BLaER1 treated with 17β-estradiol and CSF1 and Interleukin-3, amounts not matched to agents 10 nM and 100 nM (cell line): ENCODE measurements around the gene SNX14.

ENCODE experiments used
- H3K27ac ChIP-seq, 11 experiments: shearing (Covaris generic); formaldehyde crosslinking; 2 replicates each; pipeline ENCODE4 v1.8.1; 2022
- H3K27me3 ChIP-seq, 11 experiments: shearing (Covaris generic); formaldehyde crosslinking; 2 replicates each; pipeline ENCODE4 v1.8.1; 2022
- H3K36me3 ChIP-seq, 11 experiments: shearing (Covaris generic); formaldehyde crosslinking; 2 replicates each; pipeline ENCODE4 v1.8.1; 2022
- H3K4me1 ChIP-seq, 10 experiments: shearing (Covaris generic); formaldehyde crosslinking; 2 replicates each; pipeline ENCODE4 v1.8.1; 2022
- H3K4me2 ChIP-seq, 11 experiments: shearing (Covaris generic); formaldehyde crosslinking; 2 replicates each; pipeline ENCODE4 v1.8.1; 2022
- H3K4me3 ChIP-seq, 10 experiments: shearing (Covaris generic); formaldehyde crosslinking; 2 replicates each; pipeline ENCODE4 v1.8.1; 2022
- H3K9ac ChIP-seq, 11 experiments: shearing (Covaris generic); formaldehyde crosslinking; 2 replicates each; pipeline ENCODE4 v1.8.1; 2022
- H3K9me3 ChIP-seq, 11 experiments: shearing (Covaris generic); formaldehyde crosslinking; replicated peaks in 1 of 11; 2 replicates each; pipeline ENCODE4 v1.8.1; 2022
- H4K20me1 ChIP-seq, 11 experiments: shearing (Covaris generic); formaldehyde crosslinking; 2 replicates each; pipeline ENCODE4 v1.8.1; 2022
- Cebpa-rat ChIP-seq, 11 experiments: shearing (Covaris generic); IDR thresholded peaks; 2 replicates each; pipeline ENCODE4 v1.8.1; 2022

Gene SNX14, protein sequence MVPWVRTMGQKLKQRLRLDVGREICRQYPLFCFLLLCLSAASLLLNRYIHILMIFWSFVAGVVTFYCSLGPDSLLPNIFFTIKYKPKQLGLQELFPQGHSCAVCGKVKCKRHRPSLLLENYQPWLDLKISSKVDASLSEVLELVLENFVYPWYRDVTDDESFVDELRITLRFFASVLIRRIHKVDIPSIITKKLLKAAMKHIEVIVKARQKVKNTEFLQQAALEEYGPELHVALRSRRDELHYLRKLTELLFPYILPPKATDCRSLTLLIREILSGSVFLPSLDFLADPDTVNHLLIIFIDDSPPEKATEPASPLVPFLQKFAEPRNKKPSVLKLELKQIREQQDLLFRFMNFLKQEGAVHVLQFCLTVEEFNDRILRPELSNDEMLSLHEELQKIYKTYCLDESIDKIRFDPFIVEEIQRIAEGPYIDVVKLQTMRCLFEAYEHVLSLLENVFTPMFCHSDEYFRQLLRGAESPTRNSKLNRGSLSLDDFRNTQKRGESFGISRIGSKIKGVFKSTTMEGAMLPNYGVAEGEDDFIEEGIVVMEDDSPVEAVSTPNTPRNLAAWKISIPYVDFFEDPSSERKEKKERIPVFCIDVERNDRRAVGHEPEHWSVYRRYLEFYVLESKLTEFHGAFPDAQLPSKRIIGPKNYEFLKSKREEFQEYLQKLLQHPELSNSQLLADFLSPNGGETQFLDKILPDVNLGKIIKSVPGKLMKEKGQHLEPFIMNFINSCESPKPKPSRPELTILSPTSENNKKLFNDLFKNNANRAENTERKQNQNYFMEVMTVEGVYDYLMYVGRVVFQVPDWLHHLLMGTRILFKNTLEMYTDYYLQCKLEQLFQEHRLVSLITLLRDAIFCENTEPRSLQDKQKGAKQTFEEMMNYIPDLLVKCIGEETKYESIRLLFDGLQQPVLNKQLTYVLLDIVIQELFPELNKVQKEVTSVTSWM

GRCh38 chr6:85593438-85594196 is at the start of gene SNX14:
Gene SNX14 (minus strand): TSS chr6:85593858. CDS start chr6:85593718, 140 bp downstream.
- H3K4me3 ChIP-seq: peak within 1 kb of the TSS; percentile 65 to 79 (median 76)
- no peak for TF ChIP-seq Cebpa-rat (IDR thresholded peaks at IDR 0.05)
- no peaks in the 10 kb centered on the region for H4K20me1 ChIP-seq
- H3K9ac ChIP-seq: peak within 1 kb of the TSS; percentile 83 to 88 (median 85)
- H3K27me3 ChIP-seq: no peaks in the 10 kb centered on the region
- peaks cover 0 to 19% (median 7%) of the 10 kb centered on the region in 11 experiments; a peak in 9 of 22 replicates for H3K36me3 ChIP-seq
- H3K4me1 ChIP-seq: peaks cover 0 to 30% (median 7%) of the 10 kb centered on the region in 10 experiments; a peak in 10 of 20 replicates
- H3K4me2 ChIP-seq: peak within 1 kb of the TSS; percentile 64 to 81 (median 76)
- H3K9me3 ChIP-seq: peaks cover 0 to 34% (median 23%) of the 10 kb centered on the region in 11 experiments; a peak in 18 of 22 replicates
- H3K27ac ChIP-seq: peak within 1 kb of the TSS; percentile 79 to 90 (median 84)

- Histone ChIP-seq H3K4me2 (peak within 1 kb of the TSS in 9 of 11 experiments; percentile 37 to 82 (median 79); a peak in 14 of 22 replicates), H3K9me3 (peaks cover 0 to 4% (median 0%) of the 10 kb centered on the region in 11 experiments; a peak in 1 of 22 replicates), H3K27me3 (no peaks in the 10 kb centered on the region), H3K4me3 (peak within 1 kb of the TSS; percentile 79 to 98 (median 88)), H3K4me1 (peaks cover 23 to 43% (median 25%) of the 10 kb centered on the region in 10 experiments), H4K20me1 (peaks cover 37 to 45% (median 42%) of the 10 kb centered on the region in 11 experiments; a peak in 21 of 22 replicates), H3K36me3 (peaks cover 17 to 37% (median 33%) of the 10 kb centered on the region in 11 experiments), H3K27ac (peak within 1 kb of the TSS; percentile 94 to 100 (median 99)), H3K9ac (peak within 1 kb of the TSS; percentile 92 to 100 (median 98))
- TF ChIP-seq Cebpa-rat (IDR thresholded peaks at IDR 0.05): no peak
Measured at GRCh38 chr6:85642774-85643536, 49.3 kb upstream of the SNX14 start, which contains the start of gene SYNCRIP. Gene SYNCRIP (minus strand): TSS chr6:85642886. CDS start chr6:85641439, 1,447 bp downstream.

DNA sequence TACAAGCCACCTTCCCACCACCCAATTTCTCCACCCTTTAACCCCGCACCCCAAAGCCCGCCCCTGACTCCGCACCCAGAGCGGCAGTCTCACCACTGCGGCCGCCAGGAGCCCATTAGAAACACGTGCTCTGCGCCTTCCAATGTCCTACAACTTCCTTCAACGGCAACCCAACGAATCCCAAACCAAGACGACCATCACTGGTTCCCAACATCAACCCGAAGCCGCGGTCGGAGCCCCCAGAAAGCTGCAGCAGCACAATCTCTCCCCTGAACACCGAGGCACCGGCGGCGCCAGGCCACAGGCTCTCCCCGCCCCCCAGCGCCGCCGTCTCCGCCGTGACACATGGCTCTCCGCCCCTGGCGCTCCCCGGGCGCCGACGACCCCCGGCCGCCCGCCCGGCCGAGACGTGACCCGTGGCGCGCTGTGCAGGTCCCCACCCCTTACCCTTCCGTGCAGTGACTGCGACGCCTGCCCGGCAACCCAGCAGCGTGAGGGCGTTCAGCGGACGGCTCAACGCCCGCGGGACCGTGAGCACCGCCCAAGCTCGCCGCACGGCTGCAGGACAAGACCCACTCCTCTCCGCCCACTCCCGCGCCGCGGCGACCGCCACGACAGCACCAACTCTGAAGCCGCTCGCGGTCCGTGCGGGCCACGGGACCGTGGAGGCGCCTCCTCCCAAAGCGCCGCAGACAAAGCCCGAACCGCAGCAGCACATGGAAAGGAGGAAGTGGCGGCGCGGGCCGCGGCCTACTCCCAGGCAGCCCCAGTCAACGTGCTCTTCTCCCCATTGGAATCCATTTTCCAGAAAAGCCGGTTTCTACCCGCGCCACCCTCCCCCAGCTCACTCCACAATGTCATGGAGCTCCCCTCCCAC is 48.5 kb upstream of the SNX14 start:
- Histone ChIP-seq H3K4me1 (peaks cover 23 to 43% (median 25%) of the 10 kb centered on the region in 10 experiments), H3K9me3 (0 out of 22 replicates have a peak, but pooled peaks cover 0 to 4% (median 0%) of the 10 kb centered on the region in 11 experiments), H3K9ac (peak overlapping the region; percentile 92 to 100 (median 98)), H3K27ac (peak overlapping the region; percentile 90 to 99 (median 98)), H3K4me2 (peak overlapping the region in 7 of 11 experiments; percentile 71 to 82 (median 81); a peak in 11 of 22 replicates), H4K20me1 (peaks cover 45 to 53% (median 50%) of the 10 kb centered on the region in 11 experiments; a peak in 21 of 22 replicates), H3K36me3 (peaks cover 26 to 45% (median 41%) of the 10 kb centered on the region in 11 experiments), H3K27me3 (no peaks in the 10 kb centered on the region), H3K4me3 (peak overlapping the region; percentile 79 to 98 (median 88))
- TF ChIP-seq Cebpa-rat (IDR thresholded peaks at IDR 0.05): no peak

DNA sequence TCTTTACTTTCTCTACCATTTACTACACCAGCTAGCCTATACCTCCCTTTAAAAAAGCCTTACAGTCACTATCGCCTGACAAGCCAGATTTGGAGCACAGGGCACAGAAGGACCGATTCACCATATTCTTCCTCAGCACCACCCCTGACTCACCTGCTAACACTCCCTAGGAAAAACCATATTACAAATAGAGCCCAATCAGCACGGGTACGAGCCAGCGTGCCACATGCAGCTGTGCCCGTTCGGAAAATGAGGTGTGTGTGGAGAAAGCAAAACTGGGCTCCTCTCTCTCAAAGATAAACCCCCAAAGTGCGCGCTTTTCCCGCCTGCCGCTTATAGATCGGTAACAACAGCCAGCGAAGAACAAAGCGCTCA is 47.9 kb upstream of the SNX14 start:
- peaks cover 49 to 59% (median 56%) of the 10 kb centered on the region in 11 experiments; a peak in 21 of 22 replicates for H4K20me1 ChIP-seq
- H3K9ac ChIP-seq: peak overlapping the region; percentile 92 to 100 (median 98)
- peak overlapping the region; percentile 79 to 98 (median 88) for H3K4me3 ChIP-seq
- H3K9me3 ChIP-seq: 0 out of 22 replicates have a peak, but pooled peaks cover 0 to 4% (median 0%) of the 10 kb centered on the region in 11 experiments
- no peaks in the 10 kb centered on the region for H3K27me3 ChIP-seq
- H3K27ac ChIP-seq: peak overlapping the region; percentile 90 to 99 (median 98); a peak in 20 of 22 replicates
- H3K4me1 ChIP-seq: peaks cover 23 to 43% (median 25%) of the 10 kb centered on the region in 10 experiments
- no peak for TF ChIP-seq Cebpa-rat (IDR thresholded peaks at IDR 0.05)
- H3K36me3 ChIP-seq: peaks cover 32 to 51% (median 47%) of the 10 kb centered on the region in 11 experiments
- H3K4me2 ChIP-seq: peak overlapping the region; percentile 71 to 82 (median 78)

- Histone ChIP-seq H3K27me3 (no peaks in the 10 kb centered on the region), H3K9me3 (no peaks in the 10 kb centered on the region), H3K4me3 (peak overlapping the region; percentile 79 to 98 (median 88)), H3K27ac (peak overlapping the region in 8 of 11 experiments; percentile 97 to 99 (median 98); a peak in 13 of 22 replicates), H4K20me1 (peaks cover 49 to 66% (median 63%) of the 10 kb centered on the region in 11 experiments; a peak in 21 of 22 replicates), H3K4me1 (peaks cover 19 to 37% (median 24%) of the 10 kb centered on the region in 10 experiments), H3K36me3 (peaks cover 39 to 58% (median 54%) of the 10 kb centered on the region in 11 experiments), H3K9ac (peak overlapping the region; percentile 92 to 100 (median 98); a peak in 21 of 22 replicates), H3K4me2 (peak overlapping the region; percentile 71 to 82 (median 78))
- no peak for TF ChIP-seq Cebpa-rat (IDR thresholded peaks at IDR 0.05)
Measured at GRCh38 chr6:85640821-85641220, 47.2 kb upstream of the SNX14 start.

GRCh38 chr6:85637579-85637978 is 43.9 kb upstream of the SNX14 start:
- Histone ChIP-seq H3K36me3 (peaks cover 59 to 90% (median 83%) of the 10 kb centered on the region in 11 experiments), H3K9ac (no peak overlapping the region), H3K9me3 (no peaks in the 10 kb centered on the region), H3K4me2 (peak overlapping the region in 3 of 11 experiments; percentile 9 to 81 (median 11); a peak in 4 of 22 replicates), H3K27me3 (no peaks in the 10 kb centered on the region), H3K4me1 (peaks cover 5 to 25% (median 13%) of the 10 kb centered on the region in 10 experiments; a peak in 17 of 20 replicates), H3K27ac (no peak overlapping the region), H3K4me3 (no peak overlapping the region), H4K20me1 (peaks cover 70 to 99% (median 96%) of the 10 kb centered on the region in 11 experiments; a peak in 21 of 22 replicates)
- no peak for TF ChIP-seq Cebpa-rat (IDR thresholded peaks at IDR 0.05)
